GM12891 (cell line): Measurements from ENCODE around the gene FRMD6.

Experiments used
- PAX5 ChIP-seq: IDR thresholded peaks from 2 replicates; pipeline ENCODE4 v1.6.1; 2011; ENCODE audit warnings: low read length, moderate library complexity, mild to moderate bottlenecking; ENCODE audit not compliant: insufficient read depth, severe bottlenecking
- POLR2A ChIP-seq: IDR thresholded peaks from 2 replicates; pipeline ENCODE4 v1.6.1; 2011; ENCODE audit warnings: low read depth, low read length, control low read depth
- POLR2AphosphoS5 ChIP-seq: IDR thresholded peaks from 2 replicates; pipeline ENCODE4 v1.6.1; 2011; ENCODE audit warnings: low read depth, low read length, control low read depth
- TAF1 ChIP-seq: IDR thresholded peaks from 2 replicates; pipeline ENCODE4 v1.6.1; 2011; ENCODE audit warnings: low read depth, low read length, control low read depth

- no peak for TF ChIP-seq TAF1
- no peak for TF ChIP-seq POLR2A
- TF ChIP-seq POLR2AphosphoS5, result no peak
- no peak for TF ChIP-seq PAX5
Measured at GRCh38 chr14:51676549-51676948, 24.8 kb downstream of the FRMD6 start.
